ENCODE results near the gene MRS2.
A peak's percentile ranks its signal among the peaks of the same experiment; 100 is the strongest.

DNA sequence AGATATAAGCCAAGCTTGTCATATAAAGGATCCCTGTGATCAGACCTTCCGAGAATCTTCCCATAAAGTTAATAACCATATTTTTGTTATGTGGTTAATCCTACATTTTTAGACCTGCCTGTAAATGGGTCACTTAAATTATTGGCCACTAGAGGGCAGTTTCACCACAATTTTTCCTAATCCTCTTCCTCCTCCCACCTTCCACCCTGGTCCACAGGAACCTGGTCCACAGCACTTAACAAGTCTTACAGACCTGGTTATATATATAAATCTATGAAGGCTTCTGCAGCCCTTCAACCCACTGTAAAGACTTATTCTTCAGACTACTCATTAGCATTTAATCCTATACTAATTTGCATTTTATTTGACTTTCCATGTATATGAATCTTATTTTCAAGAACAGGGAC is 28.3 kb downstream of the MRS2 start:
- TF ChIP-seq, protein P1, sequence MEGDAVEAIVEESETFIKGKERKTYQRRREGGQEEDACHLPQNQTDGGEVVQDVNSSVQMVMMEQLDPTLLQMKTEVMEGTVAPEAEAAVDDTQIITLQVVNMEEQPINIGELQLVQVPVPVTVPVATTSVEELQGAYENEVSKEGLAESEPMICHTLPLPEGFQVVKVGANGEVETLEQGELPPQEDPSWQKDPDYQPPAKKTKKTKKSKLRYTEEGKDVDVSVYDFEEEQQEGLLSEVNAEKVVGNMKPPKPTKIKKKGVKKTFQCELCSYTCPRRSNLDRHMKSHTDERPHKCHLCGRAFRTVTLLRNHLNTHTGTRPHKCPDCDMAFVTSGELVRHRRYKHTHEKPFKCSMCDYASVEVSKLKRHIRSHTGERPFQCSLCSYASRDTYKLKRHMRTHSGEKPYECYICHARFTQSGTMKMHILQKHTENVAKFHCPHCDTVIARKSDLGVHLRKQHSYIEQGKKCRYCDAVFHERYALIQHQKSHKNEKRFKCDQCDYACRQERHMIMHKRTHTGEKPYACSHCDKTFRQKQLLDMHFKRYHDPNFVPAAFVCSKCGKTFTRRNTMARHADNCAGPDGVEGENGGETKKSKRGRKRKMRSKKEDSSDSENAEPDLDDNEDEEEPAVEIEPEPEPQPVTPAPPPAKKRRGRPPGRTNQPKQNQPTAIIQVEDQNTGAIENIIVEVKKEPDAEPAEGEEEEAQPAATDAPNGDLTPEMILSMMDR (IDR thresholded peaks at IDR 0.05): peak in 5 of 7 experiments; percentile 21 to 68 (median 55)
- TF ChIP-seq POLR2A (IDR thresholded peaks at IDR 0.05) (no peak), POLR2AphosphoS5 (IDR thresholded peaks at IDR 0.05) (no peak)
